GM12878 (cell line): ENCODE data around the gene DLG2. TPM values are rescaled to one million over a fixed set of nuclear protein-coding genes. Genes with fewer than 3 reads are reported as not detected.

Experiments used
- ATAC-seq: fragments of 200-7000 bp; cut with Tn5 transposase; 3 replicates; pipeline ENCODE4 v1.9.1; 2020; ENCODE audit warnings: mild to moderate bottlenecking, moderate library complexity
- BruUV-seq: library from RNA; stranded (reverse); fragments of 400-500 nt; replicated peaks from 2 replicates; lab custom pipeline; 2021; lab: Mats Ljungman, UMichigan
- CTCF ChIA-PET: fragments of 300-600 bp; sonication (Branson Sonifier 250); formaldehyde crosslinking; extraction: SDS; loops from one replicate; lab custom pipeline; 2021; ENCODE audit warnings: inconsistent platforms; lab: Yijun Ruan, JAX
- POLR2A ChIA-PET: fragments of 350-600 bp; formaldehyde crosslinking; extraction: SDS; loops from one replicate; lab custom pipeline; 2021; ENCODE audit warnings: inconsistent platforms; lab: Charles Lee
- RAD21 ChIA-PET: fragments of 300-600 bp; sonication (Branson Sonifier 250); formaldehyde crosslinking; loops from one replicate; lab custom pipeline; 2023; ENCODE audit warnings: antibody characterized with exemption; ENCODE audit not compliant: unreplicated experiment; lab: Charles Lee
- SMC1A ChIA-PET: fragments of 300-600 bp; sonication (Branson Sonifier 250); formaldehyde crosslinking; loops from one replicate; lab custom pipeline; 2023; ENCODE audit not compliant: unreplicated experiment, uncharacterized antibody; lab: Charles Lee
- DNase-seq: peaks from one replicate; pipeline ENCODE4 v3.0.0-alpha.2; 2011; ENCODE audit warnings: low read depth, low spot score
- FAIRE-seq: peaks from 3 replicates; lab custom pipeline; 2011; peaks lifted over from hg19 to GRCh38; lab: Jason Lieb, UNC
- H2AFZ ChIP-seq: 2 replicates; pipeline ENCODE4 v1.6.0; 2011; ENCODE audit warnings: low read depth, low read length, control low read depth; ENCODE audit not compliant: control insufficient read depth
- H3K27ac ChIP-seq: 2 replicates; pipeline ENCODE4 v1.5.1; 2011; ENCODE audit warnings: control low read depth; ENCODE audit not compliant: control insufficient read depth, insufficient read depth
- H3K27me3 ChIP-seq, 2 experiments: replicated peaks in 1 of 2; 2 replicates each; pipeline versions ENCODE4 v1.6.0 to v1.6.1; 2011; ENCODE audit warnings: low read length in 1 of 2; ENCODE audit not compliant: control insufficient read depth in 2 of 2, insufficient read depth in 2 of 2
- H3K36me3 ChIP-seq, 2 experiments: 2 replicates each; pipeline ENCODE4 v1.5.1; 2011; ENCODE audit warnings: low read length in 1 of 2; ENCODE audit not compliant: control insufficient read depth in 2 of 2, insufficient read depth in 2 of 2
- H3K4me1 ChIP-seq: 2 replicates; pipeline ENCODE4 v1.6.1; 2011; ENCODE audit warnings: mild to moderate bottlenecking, low read length, moderate library complexity, mixed read lengths; ENCODE audit not compliant: control insufficient read depth, insufficient read depth
- H3K4me2 ChIP-seq: 2 replicates; pipeline ENCODE4 v1.6.0; 2011; ENCODE audit warnings: control low read depth; ENCODE audit not compliant: control insufficient read depth, insufficient read depth
- H3K4me3 ChIP-seq: fragments of 200-600 bp; sonication (generic); 2 replicates; pipeline ENCODE4 v1.5.1; 2016
- H3K79me2 ChIP-seq: 2 replicates; pipeline ENCODE4 v1.6.0; 2011; ENCODE audit warnings: low read length; ENCODE audit not compliant: control insufficient read depth, insufficient read depth
- H3K9ac ChIP-seq: 2 replicates; pipeline ENCODE4 v1.8.0; 2011; ENCODE audit warnings: low read length, control low read depth, mixed read lengths; ENCODE audit not compliant: control insufficient read depth, insufficient read depth
- H3K9me3 ChIP-seq: replicated peaks from 3 replicates; pipeline ENCODE4 v1.5.1; 2011; ENCODE audit warnings: mild to moderate bottlenecking, low read length; ENCODE audit not compliant: control insufficient read depth, insufficient read depth
- H4K20me1 ChIP-seq: 2 replicates; pipeline ENCODE4 v1.6.0; 2011; ENCODE audit not compliant: control insufficient read depth, insufficient read depth
- ASH2L ChIP-seq: fragments of 300-600, 200-600 bp; sonication (generic); IDR thresholded peaks from 2 replicates; pipeline ENCODE4 v1.6.1; 2017; ENCODE audit warnings: low read depth, mild to moderate bottlenecking, borderline replicate concordance
- GABPA ChIP-seq: IDR thresholded peaks from 2 replicates; pipeline ENCODE4 v1.6.1; 2014; ENCODE audit warnings: antibody characterized with exemption, low read depth, mild to moderate bottlenecking, inconsistent platforms
- IKZF2 ChIP-seq, 2 experiments: fragments of 450-650 bp; IDR thresholded peaks; 2 replicates each; pipeline ENCODE4 v1.6.1; 2017; ENCODE audit warnings: mild to moderate bottlenecking in 2 of 2, moderate library complexity in 2 of 2
- NBN ChIP-seq: fragments of 450-650 bp; IDR thresholded peaks from 2 replicates; pipeline ENCODE4 v1.6.1; 2016
- NFXL1 ChIP-seq: fragments of 450-650 bp; IDR thresholded peaks from 2 replicates; pipeline ENCODE4 v1.6.1; 2017; ENCODE audit warnings: antibody characterized with exemption, mild to moderate bottlenecking, borderline replicate concordance
- RB1 ChIP-seq: fragments of 450-650 bp; formaldehyde crosslinking; IDR thresholded peaks from 2 replicates; pipeline ENCODE4 v1.6.1; 2017; ENCODE audit warnings: mild to moderate bottlenecking, borderline replicate concordance
- SREBF2 ChIP-seq: IDR thresholded peaks from 2 replicates; pipeline ENCODE4 v1.6.1; 2012; ENCODE audit warnings: mild to moderate bottlenecking, low read length
- TARDBP ChIP-seq: IDR thresholded peaks from 2 replicates; pipeline ENCODE4 v1.6.1; 2016; ENCODE audit warnings: borderline replicate concordance
- ZNF217 ChIP-seq: fragments of 450-650 bp; IDR thresholded peaks from 2 replicates; pipeline ENCODE4 v1.6.1; 2017; ENCODE audit warnings: antibody characterized with exemption, mild to moderate bottlenecking
- WGBS: methylation state at CpG from one replicate; pipeline ENCODE4 v1.1.6; 2016; ENCODE audit warnings: low lambda C conversion rate; ENCODE audit not compliant: insufficient replicate concordance, insufficient coverage; ENCODE audit errors: missing lambda C conversion rate; 5-methylcytosine and 5-hydroxymethylcytosine counted together
- in situ Hi-C: fragments of 300-500 bp; cut with MboI; formaldehyde crosslinking; loops from 9 replicates; pipeline ENCODE4 v1.14.3; 2018; ENCODE audit warnings: mixed read lengths
- intact Hi-C: fragments of 100-400 bp; cut with micrococcal nuclease; formaldehyde crosslinking; loops from one replicate; pipeline ENCODE4 v1.14.2; 2022; ENCODE audit not compliant: unreplicated experiment
- polyA plus RNA-seq, 11 experiments: library from polyadenylated mRNA; depleted of rRNA in 4 of 11; unstranded in 6 of 11; stranded (reverse) in 5 of 11; fragments of >200 nt; fragmentation: Nextera tagmentation in 4 of 11; fragmentation: Illumina TruSeq in 1 of 11; extraction: Ambion mirVana in 4 of 11; extraction: Trizol in 1 of 11; gene quantifications; 1 replicate in 1 of 11; 2 replicates in 10 of 11; pipeline versions ENCODE4 v1.2.1 to v1.2.3, GENCODE V29; 2011 to 2016; ENCODE audit warnings: inconsistent platforms in 2 of 11, missing spikeins in 2 of 11, low read depth in 1 of 11
- total RNA-seq, 4 experiments: library from RNA; depleted of rRNA in 3 of 4; stranded (reverse); fragments of >200 nt in 3 of 4; fragmentation: Illumina TruSeq in 1 of 4; extraction: Trizol in 1 of 4; gene quantifications; 2 replicates each; pipeline versions ENCODE4 v1.2.1 to v1.2.3, GENCODE V29; 2013 to 2021

DLG2 gene
- total and polyA plus RNA-seq, 10 of the 15 experiments (the other 5 are each of a cell fraction or from before 2014, with no cell fraction given): 0.09 to 0.98 (median 0.35) TPM

DNA sequence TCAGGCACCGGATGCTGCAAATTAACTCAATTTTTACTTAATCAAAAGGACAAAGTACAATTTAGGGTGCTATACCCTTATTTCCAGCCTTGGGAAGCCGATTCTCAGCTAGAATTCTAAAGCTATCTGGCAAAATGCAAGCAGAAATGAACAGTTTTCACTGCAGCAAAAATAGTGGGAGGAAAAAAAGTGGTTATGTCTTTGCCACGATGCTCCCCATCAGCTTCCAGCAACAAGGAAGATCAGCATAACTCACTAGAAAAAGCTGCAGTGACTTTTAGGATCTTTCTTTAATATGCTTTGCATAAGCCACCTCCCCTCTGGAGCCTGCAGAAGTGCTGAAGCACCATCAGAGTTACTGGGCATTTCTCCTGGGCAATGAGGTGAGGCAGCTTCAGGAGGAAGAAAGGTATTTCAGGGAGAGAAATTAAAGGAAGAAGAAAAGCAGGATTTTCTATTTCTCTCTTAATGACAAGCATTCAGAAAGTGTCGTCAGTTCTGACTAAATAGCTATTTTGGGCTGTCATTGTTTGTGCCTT, 702.9 kb downstream of the DLG2 start (continued):
- TF ChIP-seq IKZF2 (IDR thresholded peaks at IDR 0.05) (no peak), ZNF217 (no peak), GABPA (no peak), SREBF2 (no peak), TARDBP (no peak)

GRCh38 chr11:84923489-84923888, 703.7 kb downstream of the DLG2 start:
- ATAC-seq: no peak
- CTCF ChIA-PET: no interaction called here
- H3K79me2 ChIP-seq: no peaks in the 10 kb centered on the region
- H3K4me3 ChIP-seq: no peak overlapping the region
- BruUV-seq: no TSS peak
- POLR2A ChIA-PET: no interaction called here
- no peaks in the 10 kb centered on the region for H3K27me3 ChIP-seq
- H3K9ac ChIP-seq: no peak overlapping the region
- intact Hi-C loops (no loop called here), in situ Hi-C loops (no loop called here)
- RAD21 ChIA-PET: no interaction called here
- SMC1A ChIA-PET: interaction anchor here (0.8 kb wide), 1 partner anchor 13 kb away, joined by 3 read pairs; no protein-coding TSS in a partner anchor
- no peaks in the 10 kb centered on the region for H4K20me1 ChIP-seq
- no peaks in the 10 kb centered on the region for H3K9me3 ChIP-seq
- no peaks in the 10 kb centered on the region for H3K36me3 ChIP-seq
- no peak overlapping the region for H3K4me2 ChIP-seq
- WGBS: 69% methylated on average over 4 of the region's 4 CpGs
- H3K4me1 ChIP-seq: no peaks in the 10 kb centered on the region
- no peak for TF ChIP-seq NBN
- no peak for TF ChIP-seq ASH2L
- no peak for TF ChIP-seq NFXL1
- TF ChIP-seq RB1: no peak
- H3K27ac ChIP-seq: no peak overlapping the region
- H2AFZ ChIP-seq: no peak overlapping the region
- no peak for FAIRE-seq
- no peak for DNase-seq
